NCI-H526 treated with DMSO at 0.1 percent for 48 hours (cell line): ENCODE results near the gene PITX1.

Experiments used
- DNase-seq: peaks from one replicate; lab custom pipeline; 2025; lab: John Stamatoyannopoulos, UW

The PITX1 gene

DNA sequence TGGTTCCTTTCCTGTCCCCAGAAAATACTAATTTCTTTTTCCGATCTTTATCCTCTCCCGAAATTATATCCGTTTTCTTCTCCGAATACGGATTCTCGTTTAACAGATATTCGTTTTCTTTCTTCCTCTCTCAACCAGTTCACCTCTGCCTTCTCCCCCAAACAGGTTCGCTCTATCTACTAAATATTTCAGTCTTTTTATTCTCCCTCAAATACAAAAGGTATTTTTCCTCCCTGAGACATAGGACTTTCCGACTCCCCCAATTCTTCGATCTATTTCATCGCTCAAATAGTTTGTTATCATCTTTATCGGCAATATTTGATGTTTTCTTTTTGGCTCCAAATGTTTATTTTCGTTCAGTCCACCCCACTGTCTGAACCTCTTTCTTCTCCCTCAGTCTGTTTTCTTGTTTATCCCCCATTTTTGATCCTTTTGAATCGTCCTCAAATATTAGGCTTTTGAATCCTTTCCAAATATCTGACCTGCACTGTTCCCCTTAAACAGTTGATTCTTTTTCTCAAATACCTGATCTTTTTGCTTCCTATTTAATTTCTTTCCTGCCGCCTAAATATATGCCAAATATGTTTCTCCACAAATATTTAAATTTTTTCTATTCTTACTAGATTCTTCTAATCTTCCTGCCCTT, 4.4 kb downstream of the PITX1 start:
- no peak for DNase-seq

DNA sequence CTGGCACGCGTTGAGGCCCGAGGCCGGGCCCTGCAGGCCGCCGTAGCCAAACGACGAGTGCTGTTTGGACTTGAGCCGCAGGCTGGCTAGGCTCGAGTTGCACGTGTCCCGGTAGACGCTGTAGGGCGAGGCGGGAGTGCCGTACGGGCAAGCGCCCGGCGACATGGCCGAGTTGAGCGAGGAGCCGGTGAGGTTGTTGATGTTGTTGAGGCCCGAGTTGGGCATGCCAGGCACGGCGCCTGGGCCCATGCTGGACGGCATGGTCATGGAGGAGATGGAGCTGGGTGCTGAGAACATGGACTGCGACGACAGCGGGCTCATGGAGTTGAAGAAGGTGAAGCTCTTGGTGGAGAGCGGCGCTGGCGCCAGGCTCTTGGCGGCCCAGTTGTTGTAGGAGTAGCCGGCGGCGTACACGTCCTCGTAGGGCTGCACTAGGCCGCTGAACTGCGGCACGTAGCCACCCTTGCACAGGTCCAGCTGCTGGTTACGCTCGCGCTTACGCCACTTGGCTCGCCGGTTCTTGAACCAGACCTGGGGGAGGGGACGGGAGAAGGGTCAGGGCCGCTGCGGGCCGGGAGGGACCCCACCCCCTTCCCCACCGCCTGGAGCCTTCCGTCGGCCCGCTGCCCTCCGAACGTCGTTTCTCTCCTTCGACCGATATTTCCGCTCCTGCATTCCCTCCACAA, 5.1 kb downstream of the PITX1 start:
- DNase-seq = no peak

DNA sequence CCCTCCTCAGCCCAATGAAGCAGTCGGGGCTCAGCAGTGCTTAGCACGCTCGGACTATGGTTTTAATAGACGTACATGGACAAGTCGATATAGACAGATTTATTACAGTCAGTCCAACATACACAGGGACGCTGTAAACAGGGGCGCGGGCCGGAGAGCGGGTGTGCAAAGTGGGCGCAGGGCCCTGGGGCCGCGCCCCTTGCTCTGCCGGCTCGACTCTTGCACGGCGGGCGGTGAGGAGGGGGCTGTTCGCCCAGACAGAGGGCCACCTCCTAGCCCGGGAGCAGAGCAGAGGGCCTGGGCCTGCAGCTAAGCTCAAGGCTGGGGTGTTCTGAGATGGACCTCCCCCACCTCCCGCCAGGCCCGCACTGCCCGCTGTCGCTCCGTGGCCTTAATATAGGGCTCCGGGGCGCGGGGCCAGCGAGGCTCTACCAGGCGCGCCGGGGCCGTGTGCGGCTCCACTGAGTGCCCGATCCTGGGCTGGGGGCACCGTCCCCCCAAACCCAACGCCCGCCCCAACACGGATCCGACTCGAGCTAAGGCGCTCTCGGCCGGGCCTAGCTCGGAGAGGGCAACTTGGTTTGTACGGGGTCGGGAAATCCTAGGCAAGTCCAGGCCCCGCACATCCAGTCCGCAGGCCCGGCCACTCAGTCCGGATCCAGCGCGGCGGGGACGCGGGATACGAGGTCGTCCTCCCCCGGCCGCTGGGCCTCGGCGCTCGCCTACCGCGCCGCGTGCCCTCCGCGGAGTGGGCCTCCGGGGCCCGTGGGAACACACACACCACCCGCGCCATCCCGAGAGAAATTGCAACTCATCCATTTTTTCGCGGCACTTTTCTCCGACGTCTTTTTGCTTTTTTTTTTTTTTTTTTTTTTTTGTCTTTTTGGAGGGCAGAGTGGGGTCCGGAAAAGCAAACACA, 6.1 kb downstream of the PITX1 start:
- DNase-seq = no peak

DNA sequence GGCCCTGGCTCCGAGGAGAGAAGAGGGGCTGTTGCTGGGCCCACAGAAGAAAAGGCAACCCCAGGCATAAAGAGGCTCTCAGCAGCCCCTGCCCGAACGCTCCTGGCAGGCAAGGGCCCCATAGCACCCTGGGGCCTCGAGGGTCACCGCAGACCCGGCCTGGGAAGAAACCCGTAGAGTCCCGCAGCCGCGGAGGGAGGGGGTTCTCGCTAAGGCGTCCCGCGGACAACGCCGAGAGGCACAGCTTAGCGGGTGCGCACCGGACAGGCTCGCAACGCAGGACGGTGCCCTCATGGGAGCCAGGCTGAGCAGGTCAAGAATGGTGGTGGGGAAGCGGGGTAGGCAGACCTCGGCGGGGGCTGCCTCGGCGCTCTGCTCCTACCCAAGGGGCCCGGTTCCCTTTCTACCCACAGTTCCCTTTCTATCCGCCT, 6.7 kb downstream of the PITX1 start:
- DNase-seq = no peak

DNA sequence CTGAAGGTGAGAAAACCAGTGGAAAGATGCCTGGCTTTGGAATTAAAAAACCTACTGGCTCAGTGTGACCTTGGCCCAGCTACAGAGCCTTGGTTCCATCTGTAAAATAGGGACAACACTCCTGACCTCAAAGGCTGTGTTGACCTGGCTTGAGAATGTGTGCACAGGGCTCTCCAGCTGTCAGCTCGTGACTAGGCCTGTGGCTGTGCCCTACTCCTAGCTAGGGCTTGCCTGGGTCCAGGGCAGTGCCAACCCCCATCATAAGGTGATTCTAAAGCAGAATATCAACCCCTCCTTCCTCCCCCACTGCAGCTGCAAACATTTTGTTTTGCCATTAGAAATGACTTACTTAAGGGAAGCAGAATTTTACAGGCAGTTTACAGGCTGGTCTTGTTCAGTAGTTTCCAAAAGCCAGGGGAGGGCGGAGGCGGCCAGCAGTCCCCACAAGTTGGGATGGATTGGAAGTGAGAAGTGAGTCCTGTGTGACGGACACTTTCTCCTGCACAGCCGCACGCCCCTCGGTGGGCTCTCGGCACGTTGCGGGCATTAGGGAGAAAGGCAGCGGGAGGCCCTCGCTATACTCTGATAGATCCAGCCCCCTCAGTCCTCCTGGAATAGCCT, 7.3 kb downstream of the PITX1 start:
- no peak for DNase-seq

DNA sequence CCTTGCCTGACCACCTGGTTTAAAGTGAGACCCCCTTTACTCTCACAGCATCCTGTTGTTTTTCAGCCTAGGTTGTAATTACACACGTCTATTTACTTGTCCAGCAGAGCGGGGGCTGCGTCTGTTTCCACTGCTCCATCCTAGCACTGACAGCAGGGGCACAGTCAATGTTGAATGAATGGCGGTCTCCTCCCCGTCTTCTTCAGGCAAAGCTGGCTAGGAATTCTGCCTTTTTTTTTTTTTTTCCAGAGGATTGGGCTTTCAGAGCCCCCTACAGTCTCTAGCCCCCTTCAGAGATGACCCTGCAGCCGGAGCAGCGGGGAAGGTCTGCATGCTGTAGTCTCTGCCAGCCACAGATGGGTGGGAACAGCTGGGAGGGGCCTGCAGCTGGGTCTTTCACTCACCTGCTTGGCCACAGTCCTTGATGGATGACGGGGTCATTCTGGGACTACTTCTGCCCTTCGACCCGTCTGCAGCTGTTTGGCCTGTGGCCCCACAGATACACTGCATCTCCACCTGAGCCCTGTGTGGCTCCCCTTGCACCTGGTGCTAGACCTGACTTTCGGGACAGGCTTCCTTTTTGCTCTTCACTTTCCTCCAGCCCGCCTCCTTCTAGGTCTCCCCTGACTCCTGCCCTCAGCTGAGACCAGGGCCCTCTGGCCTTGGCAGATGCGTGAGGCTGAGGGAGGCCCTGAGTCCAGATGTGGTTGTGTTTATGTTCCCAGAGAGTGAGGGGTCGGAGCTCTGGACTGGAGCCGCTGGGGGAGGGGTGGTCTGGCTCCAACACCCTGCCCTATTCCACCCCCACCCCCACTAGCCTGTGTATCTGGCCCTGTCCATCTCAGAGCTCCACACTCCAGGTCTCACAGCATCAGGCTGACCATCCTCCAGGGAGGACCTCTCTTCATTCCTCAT, 8.0 kb downstream of the PITX1 start:
- no peak for DNase-seq

DNA sequence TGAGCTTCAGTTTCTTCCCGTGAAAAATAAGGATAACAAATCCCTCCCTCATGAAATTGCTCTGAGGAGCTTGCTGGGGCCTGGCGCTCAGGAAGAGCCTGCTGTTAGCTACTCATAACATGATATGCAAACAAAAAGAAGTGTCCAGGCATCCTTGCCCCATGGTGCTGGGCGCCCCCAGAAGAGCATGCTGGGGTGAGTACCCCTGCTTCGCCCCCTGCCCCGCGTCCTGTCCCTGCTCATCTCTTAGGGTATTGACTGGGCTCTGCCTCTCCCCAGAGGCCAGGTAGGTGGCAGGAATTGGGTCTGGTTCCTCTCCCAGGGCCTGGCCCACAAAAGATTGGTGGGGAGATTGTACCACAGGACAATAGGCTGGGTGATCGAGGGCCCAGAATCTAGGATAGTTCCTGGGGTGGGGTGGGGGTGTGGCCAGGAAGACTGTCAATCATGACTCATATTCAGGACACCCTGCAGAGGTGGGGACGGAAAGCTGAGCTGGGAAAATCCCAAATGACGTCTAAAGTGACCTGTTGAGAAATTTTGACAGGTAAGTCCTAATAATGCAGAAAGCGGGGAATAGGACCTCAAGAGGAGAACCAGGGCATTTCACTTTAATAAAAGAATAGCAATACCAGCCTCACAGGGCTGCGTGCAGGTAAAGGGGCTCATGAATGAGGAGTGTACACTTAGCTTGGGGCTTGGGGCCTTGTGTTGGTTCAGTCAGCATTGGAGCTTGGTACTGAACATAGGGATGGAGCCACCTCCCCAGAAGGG, 8.9 kb downstream of the PITX1 start:
- no peak for DNase-seq

DNA sequence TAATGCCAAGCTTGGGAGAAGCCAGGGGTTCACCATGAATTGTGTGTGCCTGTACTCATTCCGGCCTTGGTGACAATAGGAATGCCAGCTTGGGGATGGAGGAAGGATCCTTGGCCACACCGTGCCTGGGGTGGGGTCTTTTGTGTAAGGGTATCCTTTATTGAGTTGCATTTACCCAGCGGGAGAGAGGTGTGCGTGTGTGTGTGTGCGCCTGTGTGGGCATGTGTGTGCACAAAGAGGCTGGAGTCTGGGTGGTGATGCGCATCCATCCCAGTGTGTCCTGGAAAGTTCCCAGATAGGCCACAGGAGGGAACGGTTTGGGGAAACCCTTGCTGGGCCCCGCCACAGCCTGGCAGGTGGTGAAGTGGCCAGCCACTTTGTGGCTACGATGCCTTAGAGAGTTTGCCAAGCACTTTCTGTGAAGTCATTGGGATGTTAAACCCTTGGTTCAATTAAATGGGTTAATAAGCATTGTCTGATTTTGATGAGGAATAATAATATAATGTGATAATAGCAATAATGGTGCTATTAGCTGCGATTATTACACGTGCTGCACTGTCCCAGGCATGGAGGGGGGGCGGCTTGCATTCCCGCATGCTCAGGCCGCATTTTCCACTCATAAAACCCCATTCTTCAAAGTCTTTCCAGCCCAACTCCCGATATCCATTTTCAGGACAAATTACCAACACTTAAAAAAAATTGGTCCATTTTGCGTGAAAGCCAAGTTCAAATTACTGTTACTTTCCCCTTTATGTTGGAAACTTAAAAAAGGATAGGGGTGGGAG, 13.7 kb downstream of the PITX1 start:
- DNase-seq = no peak

DNA sequence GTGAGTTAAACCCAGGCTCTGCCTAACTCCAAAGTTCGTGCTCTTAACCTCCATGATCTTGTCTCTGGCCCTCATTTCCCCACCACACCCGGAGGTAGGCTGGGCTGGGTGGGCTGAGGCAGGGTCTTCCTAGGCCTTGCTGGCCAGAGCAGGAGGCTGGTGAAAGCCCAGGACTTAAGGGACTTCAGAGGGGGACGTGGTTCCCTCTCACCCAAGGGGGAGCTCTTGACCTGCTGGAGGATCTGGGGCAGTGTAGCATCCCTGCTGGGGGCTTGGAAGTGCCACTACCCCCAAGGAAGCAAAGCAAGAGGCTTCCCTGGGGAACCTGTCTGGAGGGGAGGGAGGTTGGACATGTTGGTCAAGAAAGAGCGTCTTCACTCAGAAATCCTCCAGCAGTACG, 14.7 kb downstream of the PITX1 start:
- no peak for DNase-seq

DNA sequence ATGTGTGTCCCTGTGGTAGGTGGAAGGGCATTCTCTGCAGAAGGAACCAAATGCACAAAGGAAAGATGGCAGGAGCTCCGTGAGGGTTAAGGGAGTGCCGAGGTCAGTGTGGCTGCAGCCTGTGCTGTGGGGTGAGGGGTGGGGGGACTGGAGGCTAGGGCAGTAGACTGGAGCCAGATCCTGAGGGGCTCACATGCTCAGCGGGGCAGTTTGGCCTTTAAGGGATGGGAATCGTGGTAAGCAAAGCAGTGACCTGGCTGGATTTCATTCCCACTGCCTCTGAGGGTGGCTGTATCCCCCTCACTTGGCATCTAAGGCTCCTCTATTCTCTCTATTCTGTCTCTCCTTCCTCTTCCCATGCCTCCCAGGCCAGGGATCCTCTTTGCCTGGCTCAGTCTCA, 15.6 kb downstream of the PITX1 start:
- no peak for DNase-seq

DNA sequence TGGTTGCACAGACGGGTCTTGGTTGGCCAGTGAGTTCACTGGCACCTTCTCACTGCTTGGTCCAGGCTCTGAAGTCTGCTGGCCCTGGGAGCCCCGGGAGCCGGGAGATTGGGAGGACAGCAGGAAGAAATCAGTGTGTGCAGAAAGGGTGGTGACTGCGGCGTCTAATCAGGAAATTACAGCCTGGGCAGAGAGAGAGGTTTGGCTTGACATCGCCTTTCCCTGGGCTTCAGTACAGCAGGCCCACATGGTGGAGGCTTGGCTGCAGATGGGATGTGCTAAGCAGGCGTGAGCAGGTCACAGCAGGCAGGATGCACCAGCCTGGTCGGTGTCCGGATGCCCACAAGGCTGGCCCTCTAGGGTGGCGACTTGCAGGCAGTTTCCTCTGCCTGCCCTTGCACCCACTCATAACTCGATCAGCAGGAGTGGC, 17.2 kb downstream of the PITX1 start:
- no peak for DNase-seq

DNA sequence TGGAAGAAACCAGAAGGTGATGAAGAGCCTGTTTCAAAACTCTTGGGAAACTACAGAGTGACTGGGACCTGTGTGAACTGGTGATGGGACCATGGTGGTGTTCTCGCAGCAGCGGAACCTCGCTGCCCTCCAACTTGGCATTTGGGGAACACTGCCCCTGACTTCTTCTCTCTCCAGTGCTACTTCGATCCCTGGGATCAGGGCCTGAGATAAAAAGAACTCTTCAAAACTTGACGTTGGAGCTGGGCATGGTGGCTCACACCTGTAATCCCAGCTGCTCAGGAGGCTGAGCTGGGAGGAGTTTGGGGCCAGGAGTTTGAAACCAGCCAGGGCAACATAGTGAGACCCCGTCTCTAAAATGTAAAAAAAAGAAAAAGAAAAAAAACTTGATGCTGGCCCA, 18.1 kb downstream of the PITX1 start:
- DNase-seq = no peak

DNA sequence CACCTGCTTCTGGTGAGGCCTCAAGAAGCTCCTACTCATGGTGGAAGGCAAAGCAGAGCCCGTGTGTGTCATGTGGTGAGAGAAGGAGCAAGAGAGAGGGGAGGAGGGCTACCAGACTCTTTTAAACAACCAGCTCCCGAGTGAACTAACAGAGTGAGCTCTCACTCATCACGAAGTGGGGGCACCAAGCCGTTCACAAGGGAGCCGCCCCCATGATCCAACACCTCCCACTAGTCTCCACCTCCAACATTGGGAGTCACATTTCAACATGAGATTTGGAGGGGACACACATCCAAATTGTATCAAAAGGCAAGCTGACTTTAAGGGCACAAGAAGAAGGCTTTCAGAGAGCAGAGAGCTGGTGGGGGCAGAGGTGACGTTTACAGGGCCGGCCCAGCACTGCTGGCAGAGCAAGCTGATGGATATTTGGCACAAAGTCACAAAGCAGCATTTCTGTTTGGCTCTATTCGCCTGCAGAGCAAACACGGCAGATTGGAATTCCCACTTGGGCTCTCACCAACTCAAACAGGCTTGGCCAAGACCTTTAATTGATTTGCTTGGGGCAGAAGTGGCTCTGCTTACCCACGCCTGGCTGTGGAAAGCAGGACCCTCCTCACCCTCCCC, 20.0 kb downstream of the PITX1 start:
- no peak for DNase-seq

DNA sequence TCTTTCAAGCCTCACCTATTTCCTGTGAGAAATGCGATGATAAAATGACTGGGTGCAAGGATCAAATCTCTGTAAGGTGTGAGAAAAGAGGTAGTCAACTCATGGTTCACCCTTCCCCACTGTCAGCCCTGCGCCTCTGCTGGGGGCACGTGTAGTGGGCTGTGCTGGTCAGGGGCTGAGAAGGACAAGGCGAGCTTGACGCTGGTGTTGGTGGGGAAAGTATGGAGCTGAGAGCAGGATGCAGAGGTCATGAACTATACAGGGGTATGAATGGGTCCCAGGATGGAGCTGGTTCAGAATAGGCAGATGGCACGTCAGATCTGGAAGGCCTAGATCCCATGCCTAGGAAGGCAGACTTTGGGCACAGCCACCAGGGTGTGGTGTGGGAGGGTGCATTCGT, 20.6 kb downstream of the PITX1 start:
- DNase-seq = no peak

DNA sequence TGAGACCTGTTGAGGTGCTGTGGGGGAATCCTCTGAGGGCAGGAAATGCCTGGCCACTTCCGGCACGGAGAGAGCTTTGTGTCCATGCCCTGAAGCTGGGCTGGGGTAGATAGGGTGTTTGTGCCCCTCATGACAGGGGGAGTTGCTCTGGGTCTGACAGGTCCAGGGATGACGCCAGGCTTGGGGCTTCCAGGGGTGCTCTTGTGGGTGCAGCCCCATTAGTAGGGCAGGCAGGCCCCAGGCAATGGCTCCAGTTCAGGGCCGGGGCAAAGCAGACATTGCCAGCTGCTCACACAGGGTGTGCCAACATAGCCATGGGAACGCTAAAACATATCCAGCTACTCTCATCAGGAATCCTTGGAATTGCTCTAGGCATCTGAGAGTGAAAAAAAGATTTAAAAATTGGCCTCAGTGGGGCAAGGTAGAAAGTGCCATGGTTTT, 21.1 kb downstream of the PITX1 start:
- no peak for DNase-seq

DNA sequence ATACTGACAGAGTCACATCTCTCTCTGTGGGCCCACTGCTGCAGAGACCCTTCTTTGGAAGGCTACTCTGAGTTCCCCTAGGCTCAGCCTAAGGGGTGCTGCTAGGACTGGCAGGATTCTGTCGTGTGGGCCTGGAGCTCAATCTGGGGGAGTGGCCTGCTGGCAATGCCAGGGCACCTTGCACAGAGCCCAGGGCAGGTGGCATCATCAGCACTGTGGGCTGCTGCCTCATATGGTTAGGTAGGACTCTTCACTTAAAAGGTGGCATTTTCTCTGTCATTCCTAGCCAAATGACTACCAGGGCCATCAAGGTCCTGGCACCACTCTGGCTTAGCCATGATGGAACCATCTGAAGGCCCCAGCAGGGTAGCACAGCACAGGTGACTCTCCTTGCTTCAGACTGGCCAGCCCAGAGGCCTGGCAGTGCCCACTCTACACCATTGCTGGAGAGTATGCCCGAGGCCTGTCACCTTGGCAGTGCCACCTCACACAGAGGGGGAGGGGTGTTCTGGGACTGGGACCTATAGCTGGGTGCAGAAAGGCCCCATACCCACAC, 21.9 kb downstream of the PITX1 start:
- no peak for DNase-seq

DNA sequence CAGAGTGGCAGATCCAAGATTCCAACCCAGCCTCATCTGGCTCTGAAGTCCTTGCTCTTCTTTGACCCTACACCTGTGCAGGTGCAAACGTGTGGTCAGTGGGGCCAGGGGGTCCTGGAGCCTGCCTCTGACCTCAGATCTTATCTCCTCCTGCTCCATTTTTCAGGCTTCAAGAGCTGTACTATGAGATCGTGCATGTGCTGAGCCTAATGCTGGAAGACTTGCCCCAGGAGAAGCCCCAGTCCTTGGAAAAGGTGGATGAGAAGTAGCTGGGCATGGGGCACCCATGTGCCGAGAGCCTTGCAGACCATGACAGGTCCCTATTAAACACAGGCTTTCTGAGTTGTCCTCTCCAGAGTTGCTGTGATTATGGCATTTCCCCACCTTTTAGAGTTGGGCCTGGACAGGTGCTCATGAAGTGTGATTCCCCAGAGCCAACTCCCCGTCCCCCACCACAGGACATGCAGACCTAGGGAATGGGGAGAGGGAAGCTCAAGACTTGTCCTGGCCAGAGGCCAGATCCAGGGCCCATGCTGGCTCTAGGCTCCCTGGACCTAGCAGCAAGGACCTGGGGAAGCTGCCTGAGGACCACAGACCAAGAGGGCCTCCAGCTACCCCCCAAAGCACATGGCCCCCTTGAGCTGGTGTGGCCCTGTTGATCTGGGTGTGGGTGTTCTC, 22.5 kb downstream of the PITX1 start:
- DNase-seq = no peak
